HepG2 (cell line): ENCODE data around the gene CNPPD1. TPM values are rescaled to one million over a fixed set of nuclear protein-coding genes. Genes with fewer than 3 reads are reported as not detected.

ENCODE experiments used
- ARNTL ChIP-seq: sonication (generic); formaldehyde crosslinking; IDR thresholded peaks from 2 replicates; pipeline ENCODE4 v1.4.0; 2020; ENCODE audit warnings: mild to moderate bottlenecking, missing genetic modification reagents
- CREBL2 ChIP-seq: sonication (generic); formaldehyde crosslinking; IDR thresholded peaks from 2 replicates; pipeline ENCODE4 v1.8.1; 2023; ENCODE audit warnings: missing genetic modification reagents, mild to moderate bottlenecking, borderline replicate concordance
- DBP ChIP-seq: sonication (generic); formaldehyde crosslinking; IDR thresholded peaks from 2 replicates; pipeline ENCODE4 v1.4.0; 2020; ENCODE audit warnings: missing genetic modification reagents; ENCODE audit errors: not compliant biosample characterization
- KIAA2018 ChIP-seq: sonication (generic); formaldehyde crosslinking; IDR thresholded peaks from 2 replicates; pipeline ENCODE4 v1.5.0; 2020; ENCODE audit warnings: mild to moderate bottlenecking, missing genetic modification reagents, borderline replicate concordance
- MED13 ChIP-seq: sonication (generic); formaldehyde crosslinking; IDR thresholded peaks from 2 replicates; pipeline ENCODE4 v1.5.0; 2020; ENCODE audit warnings: missing genetic modification reagents
- NR2F6 ChIP-seq, 2 experiments: IDR thresholded peaks; 2 replicates each; pipeline ENCODE4 v1.6.1; 2016; ENCODE audit warnings: antibody characterized with exemption in 1 of 2, mild to moderate bottlenecking in 1 of 2
- RBM22 ChIP-seq: fragments of 200-400 bp; formaldehyde crosslinking; optimal IDR thresholded peaks from 2 replicates; pipeline ENCODE3; 2017; ENCODE audit warnings: mild to moderate bottlenecking, low read length, moderate library complexity
- RELA ChIP-seq: sonication (generic); formaldehyde crosslinking; IDR thresholded peaks from 2 replicates; pipeline ENCODE4 v1.4.0; 2020; ENCODE audit warnings: missing genetic modification reagents
- SKI ChIP-seq: fragments of 450-650 bp; IDR thresholded peaks from one replicate; pipeline ENCODE4 v1.6.1; 2018; ENCODE audit warnings: mild to moderate bottlenecking; ENCODE audit not compliant: partially characterized antibody
- SP1 ChIP-seq, 2 experiments: fragments of 450-650 bp in 1 of 2; sonication (generic) in 1 of 2; formaldehyde crosslinking in 1 of 2; IDR thresholded peaks; 2 replicates each; pipeline versions ENCODE4 v1.4.0 to v1.6.1; 2016 to 2020; ENCODE audit warnings: missing genetic modification reagents in 1 of 2
- SRSF4 ChIP-seq: fragments of 200-400 bp; formaldehyde crosslinking; IDR thresholded peaks from one replicate; pipeline ENCODE4 v1.6.1; 2018; ENCODE audit warnings: mild to moderate bottlenecking, low read depth, low read length, moderate library complexity; ENCODE audit not compliant: poor library complexity, severe bottlenecking
- ZBTB3 ChIP-seq: sonication (generic); formaldehyde crosslinking; IDR thresholded peaks from 2 replicates; pipeline ENCODE4 v1.4.0; 2020; ENCODE audit warnings: low read depth, mild to moderate bottlenecking, moderate library complexity, missing genetic modification reagents, borderline replicate concordance
- ZFP82 ChIP-seq: sonication (generic); formaldehyde crosslinking; IDR thresholded peaks from 2 replicates; pipeline ENCODE4 v1.5.1; 2020; ENCODE audit warnings: mild to moderate bottlenecking, missing genetic modification reagents, borderline replicate concordance
- ZHX1 ChIP-seq: sonication (generic); formaldehyde crosslinking; IDR thresholded peaks from 2 replicates; pipeline ENCODE4 v1.8.1; 2022; ENCODE audit warnings: low read depth, mild to moderate bottlenecking, missing genetic modification reagents
- ZKSCAN5 ChIP-seq: sonication (generic); formaldehyde crosslinking; IDR thresholded peaks from 2 replicates; pipeline ENCODE4 v1.5.1; 2020; ENCODE audit warnings: mild to moderate bottlenecking, missing genetic modification reagents
- ZNF513 ChIP-seq: sonication (generic); formaldehyde crosslinking; conservative IDR thresholded peaks from 2 replicates; pipeline ENCODE4 v1.5.0; 2020; ENCODE audit warnings: missing genetic modification reagents
- polyA plus RNA-seq, 8 experiments: library from polyadenylated mRNA; depleted of rRNA in 3 of 8; stranded (reverse) in 7 of 8; unstranded in 1 of 8; fragments of >200 nt; fragmentation: Illumina TruSeq in 4 of 8; extraction: Trizol in 4 of 8; gene quantifications; 2 replicates each; pipeline versions ENCODE4 v1.2.1 to v1.2.3, GENCODE V29; 2011 to 2016; ENCODE audit warnings: low read depth in 4 of 8, missing spikeins in 1 of 8, mixed read lengths in 1 of 8; ENCODE audit not compliant: insufficient read depth in 1 of 8
- total RNA-seq, 5 experiments: library from RNA; depleted of rRNA; stranded (reverse); fragments of >200 nt; fragmentation: Illumina TruSeq; extraction: Trizol; gene quantifications; 2 replicates each; pipeline ENCODE4 v1.2.3, GENCODE V29; 2016; ENCODE audit warnings: low read depth in 1 of 5

Gene CNPPD1
- total and polyA plus RNA-seq, 2 of the 13 experiments (the other 11 are each of a cell fraction or from before 2014, with no cell fraction given): 35.5 to 49.4 TPM

- TF ChIP-seq SP1 (IDR thresholded peaks at IDR 0.05) (no peak), SP1 (CRISPR knock-in tag; IDR thresholded peaks at IDR 0.05) (no peak), RBM22 (no peak), ARNTL (0 out of 2 replicates have a peak, but pooled peaks have one; percentile 23), KIAA2018 (CRISPR knock-in tag) (no peak), NR2F6 (IDR thresholded peaks at IDR 0.05) (peak; percentile 93), NR2F6 (CRISPR knock-in tag; IDR thresholded peaks at IDR 0.05) (peak; percentile 62), ZFP82 (no peak), CREBL2 (no peak), SRSF4 (no peak), ZBTB3 (CRISPR knock-in tag) (no peak), ZKSCAN5 (CRISPR knock-in tag) (no peak), ZHX1 (CRISPR knock-in tag) (no peak), MED13 (CRISPR knock-in tag) (no peak), SKI (peak; percentile 26), DBP (CRISPR knock-in tag) (no peak), RELA (peak; percentile 89; the same call in 1 of the 2 replicates), ZNF513 (CRISPR knock-in tag) (no peak)
Observed at GRCh38 chr2:219126555-219126954, 50.2 kb downstream of the CNPPD1 start (continued).
